GM19193 (cell line): ENCODE data around the gene CALCOCO2.

ENCODE experiments used
- POLR2A ChIP-seq: IDR thresholded peaks from 4 replicates; pipeline ENCODE4 v1.6.1; 2011; ENCODE audit not compliant: insufficient read depth, insufficient read length; ENCODE audit errors: extremely low read depth

Gene CALCOCO2

GRCh38 chr17:48856122-48856821, 25.4 kb downstream of the CALCOCO2 start:
- no peak for TF ChIP-seq POLR2A

DNA sequence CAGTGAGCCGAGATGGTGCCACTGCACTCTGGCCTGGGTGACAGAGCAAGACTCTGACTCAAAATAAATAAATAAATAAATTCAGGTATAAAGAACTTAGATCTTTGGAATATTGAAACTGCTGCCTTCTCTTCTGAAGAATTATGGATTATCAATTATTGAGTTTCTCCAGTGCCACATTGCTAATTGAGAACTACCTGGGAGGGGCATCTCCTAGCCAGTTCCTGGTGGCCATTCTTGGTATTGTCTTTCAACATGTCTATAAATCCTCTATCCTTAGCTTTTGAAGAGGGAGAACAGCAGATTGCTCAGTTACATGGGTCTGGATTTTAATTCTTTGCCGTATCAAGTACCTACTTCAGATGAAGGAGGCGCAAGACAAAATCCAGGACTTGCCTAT, 29.2 kb downstream of the CALCOCO2 start:
- no peak for TF ChIP-seq POLR2A

GRCh38 chr17:48860456-48860855, 29.6 kb downstream of the CALCOCO2 start:
- TF ChIP-seq POLR2A = no peak

- TF ChIP-seq POLR2A = no peak
Observed at GRCh38 chr17:48868916-48869500, 38.2 kb downstream of the CALCOCO2 start.

GRCh38 chr17:48869821-48870318, 39.0 kb downstream of the CALCOCO2 start:
- no peak for TF ChIP-seq POLR2A

DNA sequence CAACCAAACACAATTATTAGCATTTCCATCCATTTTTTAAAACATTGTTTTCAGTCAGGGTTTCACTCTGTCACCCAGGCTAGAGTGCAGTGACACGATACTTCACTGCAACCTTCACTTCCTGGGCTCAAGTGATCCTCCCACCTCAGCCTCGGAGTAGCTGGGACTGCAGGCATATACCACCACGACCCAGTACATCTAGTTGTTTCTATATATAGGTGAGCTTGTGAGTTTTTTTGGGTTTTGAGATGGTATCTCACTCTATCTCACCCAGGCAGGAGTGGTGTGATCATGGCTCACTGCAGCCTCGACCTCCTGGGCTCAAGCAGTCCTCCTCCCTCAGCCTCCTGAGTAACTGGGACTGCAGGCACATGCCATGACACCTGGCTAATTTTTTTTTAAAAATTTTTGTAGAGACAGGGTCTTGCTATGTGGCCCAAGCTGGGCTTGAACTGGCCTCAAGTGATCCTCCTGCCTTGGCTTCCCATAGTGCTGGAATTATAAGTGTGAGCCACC, 40.3 kb downstream of the CALCOCO2 start:
- no peak for TF ChIP-seq POLR2A

- no peak for TF ChIP-seq POLR2A
Observed at GRCh38 chr17:48871551-48872351, 40.9 kb downstream of the CALCOCO2 start.

DNA sequence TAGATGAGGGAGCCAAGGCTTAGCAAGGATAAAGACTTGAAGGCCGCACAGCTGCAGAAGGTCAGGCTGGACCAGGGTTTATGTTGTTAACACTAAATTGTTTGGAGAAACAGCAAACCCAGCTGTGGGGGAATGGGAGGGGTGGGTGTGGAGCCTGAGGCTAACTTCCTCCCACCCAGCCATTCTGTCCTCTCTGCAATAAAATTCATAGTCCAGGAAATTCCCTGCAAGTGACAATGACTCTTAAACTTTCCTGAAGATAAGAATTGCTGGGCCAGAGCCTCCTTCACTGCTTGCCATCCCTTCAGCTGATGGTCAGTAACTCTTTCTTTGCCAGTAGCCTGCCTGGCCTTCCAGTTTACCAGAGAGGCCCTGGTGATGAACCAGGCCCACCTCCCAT, 42.4 kb downstream of the CALCOCO2 start:
- TF ChIP-seq POLR2A = no peak

DNA sequence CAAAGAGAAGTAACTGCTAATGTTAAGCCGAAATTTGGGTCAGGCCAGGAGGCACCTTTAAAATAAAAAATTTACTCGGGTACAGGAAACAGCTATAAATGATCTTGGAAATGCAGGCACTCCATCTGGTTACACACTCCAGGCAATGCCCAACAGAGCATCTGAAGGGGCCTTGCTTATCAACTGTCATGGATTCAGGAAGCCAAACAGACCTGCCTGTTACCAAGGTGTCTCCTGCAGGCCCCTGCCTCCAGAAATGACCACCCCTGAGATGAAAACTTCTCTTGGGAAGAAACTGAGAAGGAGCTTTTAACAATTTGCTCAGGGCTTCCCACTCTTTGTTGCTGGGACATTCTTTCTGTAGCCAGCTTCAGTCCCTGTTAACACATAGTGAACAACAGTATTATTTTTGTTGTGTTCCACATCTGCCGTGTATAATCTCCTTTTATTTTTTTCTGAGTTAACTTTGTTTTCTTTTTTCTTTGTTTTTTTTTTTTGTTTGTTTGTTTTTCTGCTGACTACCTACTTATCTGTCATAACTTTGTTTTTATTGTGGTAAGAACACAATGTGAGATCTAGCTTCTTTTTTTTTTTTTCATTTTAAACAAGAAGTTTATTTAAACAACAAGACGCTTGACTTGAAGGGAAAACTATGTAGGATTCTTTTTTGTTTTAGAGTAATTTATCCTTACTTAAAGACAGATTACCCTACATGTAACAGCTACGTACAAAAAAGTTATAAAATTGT, 43.0 kb downstream of the CALCOCO2 start:
- TF ChIP-seq POLR2A = no peak

DNA sequence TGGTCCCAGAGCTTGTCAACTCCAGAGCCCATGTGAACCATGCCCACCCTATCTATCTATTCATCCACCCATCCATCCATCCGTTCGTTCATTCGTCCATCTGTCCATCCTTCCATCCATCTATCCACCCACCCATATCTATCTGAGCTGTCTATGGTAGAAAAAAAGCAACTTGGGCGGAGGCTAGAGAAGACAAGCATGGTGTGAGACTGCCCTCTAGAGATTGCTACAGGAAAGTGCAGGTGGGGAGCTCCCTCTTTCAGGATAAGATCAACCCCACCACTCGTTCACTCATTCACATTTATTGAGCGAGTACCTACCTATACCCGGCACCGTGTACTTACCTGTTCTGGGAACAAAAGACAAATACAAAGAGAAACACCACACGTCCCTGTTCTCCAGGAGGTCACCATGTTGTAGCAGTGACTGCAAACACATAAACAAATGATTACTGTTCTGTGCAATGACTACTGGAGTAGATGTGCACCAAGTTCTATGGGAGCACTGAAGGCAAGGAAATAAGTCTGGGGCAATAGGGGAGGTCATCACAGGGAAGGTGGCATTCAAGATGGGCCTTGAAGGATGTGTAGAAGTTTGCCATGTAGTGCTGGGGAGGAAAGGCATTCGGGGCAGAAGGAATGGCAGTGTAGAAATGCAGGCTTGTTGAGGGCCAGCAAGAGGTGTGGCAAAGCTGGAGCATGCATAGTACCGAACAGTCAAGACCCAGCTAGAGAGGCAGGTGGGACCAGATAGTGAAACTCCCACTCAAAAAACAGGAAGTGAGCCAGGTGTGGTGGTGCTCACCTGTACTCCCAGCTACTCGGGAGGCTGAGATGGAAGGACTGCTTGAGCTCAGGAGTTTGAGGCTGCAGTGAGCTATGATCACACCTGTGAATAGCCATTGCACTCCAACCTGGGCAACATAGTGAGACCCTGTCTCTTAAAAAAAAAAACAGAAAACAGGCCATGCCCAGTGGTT, 48.4 kb downstream of the CALCOCO2 start:
- no peak for TF ChIP-seq POLR2A

DNA sequence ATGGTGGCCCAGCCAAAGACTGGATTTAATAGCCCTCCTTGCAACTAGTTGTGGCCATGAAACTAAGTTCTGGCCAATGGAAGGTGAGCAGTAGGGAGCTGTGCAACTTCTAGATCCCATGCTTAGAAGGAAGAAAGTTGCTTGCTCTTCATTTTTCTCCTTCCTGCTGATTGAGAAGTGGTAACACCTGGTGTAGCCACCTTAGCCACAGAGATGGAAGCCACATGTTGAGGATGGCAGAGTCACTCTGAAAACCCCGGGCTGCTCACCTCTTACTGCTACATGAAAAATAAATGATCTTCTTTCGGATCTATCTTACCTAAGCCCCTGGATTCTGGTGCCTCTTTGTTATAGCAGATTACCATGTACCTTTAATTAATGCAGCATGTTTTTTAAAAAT, 51.4 kb downstream of the CALCOCO2 start:
- TF ChIP-seq POLR2A = no peak

DNA sequence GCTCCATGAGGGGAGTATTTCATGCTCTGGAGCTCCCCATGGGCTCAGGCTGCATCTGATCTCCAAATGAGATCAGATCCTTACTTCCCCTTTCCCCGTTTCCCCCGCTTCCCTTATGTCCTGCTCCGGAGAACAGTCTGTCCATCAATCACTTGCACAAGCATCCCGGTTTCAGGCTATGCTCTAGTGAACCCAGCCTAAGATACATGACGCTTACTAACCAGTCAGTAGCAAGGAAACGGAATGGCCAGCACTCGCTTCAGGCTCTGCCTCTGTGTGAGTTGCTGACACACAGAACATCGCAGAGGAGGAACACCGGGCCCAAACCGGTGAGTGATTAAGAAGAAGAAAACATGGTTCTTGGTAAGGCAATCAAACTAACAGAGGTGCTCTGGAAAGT, 52.3 kb downstream of the CALCOCO2 start:
- no peak for TF ChIP-seq POLR2A

GRCh38 chr17:48890086-48890485, 59.3 kb downstream of the CALCOCO2 start:
- TF ChIP-seq POLR2A = no peak

DNA sequence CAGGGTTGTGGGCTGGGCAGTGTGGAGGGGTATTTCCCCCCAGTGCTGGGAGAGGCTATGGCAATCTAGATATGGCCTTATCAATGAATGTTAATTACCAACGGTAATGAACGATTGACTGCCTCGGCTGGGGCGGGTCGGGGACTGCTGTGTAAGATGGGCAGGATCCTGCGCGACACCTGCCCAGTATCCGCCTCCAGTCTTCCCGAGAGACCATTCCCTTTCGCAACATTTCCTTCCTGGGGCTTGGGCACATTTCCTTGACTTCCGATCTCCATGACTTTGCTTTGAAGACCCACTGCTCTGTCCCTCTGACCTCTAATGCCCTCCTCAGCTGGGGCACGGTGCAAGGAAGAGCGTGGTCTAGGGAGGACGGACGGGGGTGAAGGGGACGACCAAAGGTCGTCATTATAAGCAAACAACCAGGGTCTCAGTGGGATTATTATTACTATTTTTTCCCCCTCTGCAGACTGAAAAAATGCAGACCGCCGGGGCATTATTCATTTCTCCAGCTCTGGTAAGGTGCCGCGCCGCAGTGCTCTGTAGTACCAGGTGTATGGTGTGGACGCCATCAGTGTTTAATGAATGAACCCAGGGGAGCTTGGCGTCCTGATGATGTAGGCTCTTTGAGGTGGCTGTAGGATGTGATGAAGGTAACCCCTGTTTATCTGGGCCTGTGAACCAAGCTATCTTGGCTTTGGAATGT, 62.3 kb downstream of the CALCOCO2 start:
- TF ChIP-seq POLR2A = no peak
